Peyer's patch (tissue), 4 donors: ENCODE data around the gene RFX3.

Experiments
- POLR2A ChIP-seq, 2 donors: fragments of 450-650 bp; IDR thresholded peaks; one replicate each; pipeline ENCODE4 v1.5.1; 2017; ENCODE audit warnings: antibody characterized with exemption in 2 of 2, mild to moderate bottlenecking in 2 of 2, moderate library complexity in 2 of 2
- TF ChIP-seq, protein P1 (sequence below), 6 experiments: fragments of 450-650 bp in 4 of 6; fragments of 200-600 bp in 2 of 6; sonication (generic) in 1 of 6; IDR thresholded peaks; one replicate each; pipeline ENCODE4 v1.5.1; 2017 to 2019; ENCODE audit warnings: antibody characterized with exemption in 6 of 6, mild to moderate bottlenecking in 3 of 6, moderate library complexity in 1 of 6

DNA sequence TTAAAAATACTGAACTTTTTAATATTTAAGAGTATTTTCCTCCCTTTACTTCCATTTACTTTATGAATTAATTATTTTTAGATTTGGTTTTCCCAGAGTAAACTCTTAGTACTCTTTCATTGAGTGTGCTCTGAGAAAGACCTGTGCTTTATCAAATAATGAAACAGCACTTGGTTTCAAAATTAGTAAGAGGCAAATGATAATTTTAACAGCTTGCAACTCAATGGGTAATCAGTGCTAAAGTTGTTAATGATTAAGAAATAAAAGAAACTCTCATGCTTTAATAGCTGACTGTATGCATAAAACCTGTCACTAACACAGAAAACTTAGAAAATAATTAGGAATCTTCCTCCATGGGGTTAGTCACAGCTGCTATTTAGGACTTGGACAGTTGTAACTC is 244.4 kb downstream of the RFX3 start:
- TF ChIP-seq POLR2A (IDR thresholded peaks at IDR 0.05) = no peak
- TF ChIP-seq, protein P1, sequence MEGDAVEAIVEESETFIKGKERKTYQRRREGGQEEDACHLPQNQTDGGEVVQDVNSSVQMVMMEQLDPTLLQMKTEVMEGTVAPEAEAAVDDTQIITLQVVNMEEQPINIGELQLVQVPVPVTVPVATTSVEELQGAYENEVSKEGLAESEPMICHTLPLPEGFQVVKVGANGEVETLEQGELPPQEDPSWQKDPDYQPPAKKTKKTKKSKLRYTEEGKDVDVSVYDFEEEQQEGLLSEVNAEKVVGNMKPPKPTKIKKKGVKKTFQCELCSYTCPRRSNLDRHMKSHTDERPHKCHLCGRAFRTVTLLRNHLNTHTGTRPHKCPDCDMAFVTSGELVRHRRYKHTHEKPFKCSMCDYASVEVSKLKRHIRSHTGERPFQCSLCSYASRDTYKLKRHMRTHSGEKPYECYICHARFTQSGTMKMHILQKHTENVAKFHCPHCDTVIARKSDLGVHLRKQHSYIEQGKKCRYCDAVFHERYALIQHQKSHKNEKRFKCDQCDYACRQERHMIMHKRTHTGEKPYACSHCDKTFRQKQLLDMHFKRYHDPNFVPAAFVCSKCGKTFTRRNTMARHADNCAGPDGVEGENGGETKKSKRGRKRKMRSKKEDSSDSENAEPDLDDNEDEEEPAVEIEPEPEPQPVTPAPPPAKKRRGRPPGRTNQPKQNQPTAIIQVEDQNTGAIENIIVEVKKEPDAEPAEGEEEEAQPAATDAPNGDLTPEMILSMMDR (IDR thresholded peaks at IDR 0.05) = no peak
